SK-MEL-5 (cell line): ENCODE measurements around the gene TRAP1. TPM values are rescaled to one million over a fixed set of nuclear protein-coding genes. Genes with fewer than 3 reads are reported as not detected.
A peak's percentile ranks its signal among the peaks of the same experiment; 100 is the strongest.
"Not testable (repeated sequence)": the region's sequence is repeated elsewhere in the genome, so short reads cannot be mapped to it uniquely, and the experiment has no call there.

Experiments used
- DNase-seq: peaks from one replicate; pipeline ENCODE4 v3.0.0-alpha.2; 2016; ENCODE audit warnings: low read depth, low spot score
- in situ Hi-C: cut with HindIII; loops from 2 replicates; pipeline ENCODE4 v1.10.0; 2016; ENCODE audit warnings: low sequenced_read_pairs, high pct_unique_total_duplicates, low pct_unique_long_range_greater_than_20kb
- total RNA-seq: library from RNA; depleted of rRNA; stranded (reverse); fragments of >200 nt; shearing (Covaris generic); gene quantifications from 2 replicates; pipeline ENCODE4 v1.2.3, GENCODE V29; 2014; rRNA removed

Gene TRAP1
- total RNA-seq, 1 experiment from 2014 or later: 98.7 TPM

- DNase-seq: peak; percentile 87
- in situ Hi-C loops: no loop called here
Observed at GRCh38 chr16:3611146-3611975, 106.0 kb downstream of the TRAP1 start, which contains the start of gene SLX4. Gene SLX4, minus strand, starts transcription at chr16:3611606. Its CDS starts 2,642 bp downstream, at chr16:3608964.

GRCh38 chr16:3610698-3611145 lies 106.6 kb downstream of the TRAP1 start:
- in situ Hi-C loops: no loop called here
- no peak for DNase-seq

- in situ Hi-C loops: no loop called here
- no peak for DNase-seq
Observed at GRCh38 chr16:3609895-3610697, 107.2 kb downstream of the TRAP1 start.

GRCh38 chr16:3608976-3609375 lies 108.3 kb downstream of the TRAP1 start:
- in situ Hi-C loops: not testable (repeated sequence)

GRCh38 chr16:3608069-3608468 lies 109.3 kb downstream of the TRAP1 start:
- DNase-seq: no peak
- in situ Hi-C loops: no loop called here

More at GRCh38 chr16:3608976-3609375, 108.3 kb downstream of the TRAP1 start:
- DNase-seq: not testable (repeated sequence)

Other genes with a start within 250 kb of the TRAP1 start
- not detected in 2 replicates for gene C16orf90, start 222.0 kb downstream of the TRAP1 start, total RNA-seq
- 19.0 and 23.6 TPM in 2 replicates for gene CLUAP1, start 216.5 kb downstream of the TRAP1 start, total RNA-seq
- not detected in 2 replicates for gene NLRC3, start 140.1 kb downstream of the TRAP1 start, total RNA-seq
- gene SLX4, start 105.9 kb downstream of the TRAP1 start, total RNA-seq: 1.8 and 2.0 TPM in 2 replicates
- gene DNASE1, start 62.8 kb downstream of the TRAP1 start, total RNA-seq: 3.6 and 3.9 TPM in 2 replicates
- gene CREBBP, start 163.2 kb upstream of the TRAP1 start, total RNA-seq: 6.0 and 8.6 TPM in 2 replicates